ENCODE data around the gene AP3S2.

The AP3S2 gene

DNA sequence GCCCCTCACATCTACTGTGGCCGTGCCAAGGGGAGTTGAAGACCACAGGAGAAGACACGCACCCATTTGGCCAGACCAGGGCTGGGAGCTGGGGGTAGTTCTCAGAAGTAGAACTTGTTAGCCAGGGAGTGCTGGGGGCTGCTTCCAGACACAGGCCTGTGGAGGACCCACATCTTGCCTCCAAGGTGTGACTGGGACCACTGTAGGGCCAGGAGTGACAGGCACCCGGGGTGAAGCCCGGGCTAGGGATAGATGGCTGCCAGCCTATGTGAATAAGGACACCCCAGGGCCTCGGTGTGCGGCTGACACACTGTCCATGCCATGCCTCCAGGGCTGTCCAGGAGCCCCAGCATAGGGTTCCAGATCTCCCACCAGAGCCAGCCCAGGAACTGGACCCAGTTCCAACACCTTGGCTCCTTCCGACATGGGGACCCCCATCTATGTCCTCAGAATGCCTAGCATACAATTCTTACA, 80.9 kb downstream of the AP3S2 start:
- DNase-seq = no peak

DNA sequence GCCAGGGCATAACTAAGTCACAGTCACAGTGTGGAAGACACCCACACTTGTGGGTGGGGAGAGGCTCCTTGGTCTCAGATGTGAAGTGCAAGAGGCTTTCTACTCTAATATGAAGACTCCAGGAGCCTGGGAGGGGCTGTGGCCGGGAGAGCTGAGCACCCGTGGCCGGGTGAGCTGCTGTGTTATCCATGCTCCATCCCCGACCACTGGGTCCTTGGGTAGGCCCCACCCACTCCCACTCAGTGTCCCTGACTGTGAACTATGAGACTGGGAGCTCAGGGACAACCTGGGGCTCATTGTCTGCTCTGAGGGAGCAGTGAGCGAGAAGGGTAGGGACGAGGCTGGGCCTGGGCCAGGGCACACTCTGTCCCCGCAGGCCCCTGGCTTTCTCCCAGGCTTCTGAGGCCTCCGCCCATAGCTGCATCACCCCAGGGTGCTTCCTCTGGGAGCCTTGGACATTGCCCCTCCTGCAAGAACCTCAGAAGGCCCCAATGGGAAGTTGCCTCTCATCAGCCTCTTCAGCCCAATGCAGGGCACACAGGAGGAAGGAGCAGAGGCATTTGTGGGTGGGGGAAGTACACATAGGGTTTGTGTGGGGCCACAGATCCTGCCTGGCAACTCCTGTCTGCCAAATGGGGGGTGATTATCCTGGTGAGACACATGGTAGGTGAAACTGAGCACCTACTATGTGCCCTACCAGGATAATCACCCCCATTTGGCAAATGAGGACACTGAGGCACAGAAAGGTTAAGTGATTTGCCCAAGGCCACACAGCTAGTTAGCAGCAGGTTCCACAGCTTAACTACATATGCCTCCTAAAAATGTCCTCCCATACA, 81.6 kb downstream of the AP3S2 start:
- DNase-seq = no peak

- no peak for DNase-seq
These were observed 83.0 kb downstream of the AP3S2 start for GRCh38 chr15:89810837-89811236.

GRCh38 chr15:89809787-89810148, 84.0 kb downstream of the AP3S2 start:
- DNase-seq = no peak

GRCh38 chr15:89809093-89809786, 84.6 kb downstream of the AP3S2 start:
- no peak for DNase-seq

- DNase-seq = no peak
These were observed 85.5 kb downstream of the AP3S2 start for GRCh38 chr15:89808160-89808870.

DNA sequence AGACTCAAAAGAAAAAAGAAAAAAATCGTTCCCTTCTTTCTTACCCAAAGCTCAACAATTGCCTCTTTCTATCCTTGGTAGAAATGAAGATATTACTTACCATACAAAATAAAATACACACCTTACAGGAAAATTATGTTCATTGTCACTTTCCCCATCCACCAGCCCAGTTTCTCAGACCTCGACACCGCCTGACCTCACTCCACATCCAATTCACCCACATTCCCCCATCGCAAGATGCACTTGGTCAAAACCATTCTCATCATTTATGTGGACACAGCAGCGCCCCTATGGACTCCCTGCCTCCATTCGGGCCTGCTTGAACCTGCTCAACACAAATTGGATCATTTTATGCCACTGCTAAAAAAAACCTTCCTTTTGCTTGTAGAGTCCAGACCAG, 86.1 kb downstream of the AP3S2 start:
- DNase-seq = no peak

- DNase-seq = no peak
These were observed 86.9 kb downstream of the AP3S2 start for GRCh38 chr15:89806559-89807550.

DNA sequence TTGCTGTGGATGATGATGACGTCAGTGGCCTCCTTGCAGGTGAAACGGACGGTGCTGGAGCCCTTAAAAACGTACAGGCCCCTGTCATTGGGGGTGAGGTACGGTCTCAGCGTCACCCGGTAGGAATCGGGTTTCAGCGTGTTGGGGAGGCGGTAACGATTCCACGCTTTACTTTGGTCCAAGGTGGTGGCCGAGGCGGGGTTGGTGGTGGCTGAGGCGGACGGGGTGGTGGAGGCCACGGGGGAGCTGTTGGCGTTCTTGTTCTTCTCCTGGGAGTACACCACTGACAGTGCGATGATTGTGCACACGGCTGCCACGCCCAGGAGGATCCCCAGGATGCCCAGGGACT, 87.6 kb downstream of the AP3S2 start:
- no peak for DNase-seq

DNA sequence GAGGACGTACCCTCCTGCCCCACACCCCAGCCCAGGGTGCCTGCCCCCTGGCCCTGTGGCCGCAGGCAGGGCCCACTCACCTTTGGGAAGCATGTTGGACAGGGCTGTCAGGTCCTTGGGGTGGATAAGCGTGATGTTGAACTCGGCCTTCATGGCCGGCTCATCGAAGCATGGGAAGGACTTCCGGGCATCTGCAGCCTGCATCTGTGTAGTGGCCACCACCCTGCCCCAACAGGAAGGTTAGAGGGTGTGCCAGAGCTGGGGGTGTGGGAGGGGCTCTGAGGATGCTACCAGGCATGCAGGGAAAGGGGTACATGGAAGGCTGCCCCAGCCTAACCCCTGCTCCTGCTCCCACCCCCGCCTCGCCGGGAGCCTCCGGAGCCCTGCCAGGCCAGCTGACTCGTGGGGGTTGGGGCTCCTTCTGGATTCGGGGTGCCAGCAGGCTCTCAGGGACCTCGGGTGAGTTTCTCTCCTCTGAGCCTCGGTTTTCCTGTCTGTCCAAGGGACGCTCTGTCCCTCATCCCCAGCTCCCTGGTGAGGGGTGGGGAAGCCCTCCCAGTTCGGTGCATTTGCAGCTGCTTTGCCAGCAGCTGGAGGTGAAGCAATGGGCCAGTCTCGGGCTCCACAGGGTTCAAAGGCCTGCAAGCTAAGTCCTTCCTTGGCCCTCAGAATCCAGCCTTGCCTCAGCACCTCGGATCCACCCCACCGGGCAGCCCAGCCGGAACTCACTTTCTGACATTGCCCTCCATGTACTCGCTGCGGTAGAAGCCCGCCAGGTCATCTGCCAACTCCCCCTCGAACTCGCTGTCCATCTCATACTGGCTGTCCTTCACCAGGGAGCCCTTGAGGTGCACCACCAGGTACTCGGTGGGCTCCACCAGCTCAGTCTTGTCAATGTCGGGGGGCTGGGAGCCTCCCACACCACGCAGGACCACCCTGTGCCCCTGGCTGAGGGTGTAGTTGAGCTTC, 88.3 kb downstream of the AP3S2 start:
- no peak for DNase-seq

DNA sequence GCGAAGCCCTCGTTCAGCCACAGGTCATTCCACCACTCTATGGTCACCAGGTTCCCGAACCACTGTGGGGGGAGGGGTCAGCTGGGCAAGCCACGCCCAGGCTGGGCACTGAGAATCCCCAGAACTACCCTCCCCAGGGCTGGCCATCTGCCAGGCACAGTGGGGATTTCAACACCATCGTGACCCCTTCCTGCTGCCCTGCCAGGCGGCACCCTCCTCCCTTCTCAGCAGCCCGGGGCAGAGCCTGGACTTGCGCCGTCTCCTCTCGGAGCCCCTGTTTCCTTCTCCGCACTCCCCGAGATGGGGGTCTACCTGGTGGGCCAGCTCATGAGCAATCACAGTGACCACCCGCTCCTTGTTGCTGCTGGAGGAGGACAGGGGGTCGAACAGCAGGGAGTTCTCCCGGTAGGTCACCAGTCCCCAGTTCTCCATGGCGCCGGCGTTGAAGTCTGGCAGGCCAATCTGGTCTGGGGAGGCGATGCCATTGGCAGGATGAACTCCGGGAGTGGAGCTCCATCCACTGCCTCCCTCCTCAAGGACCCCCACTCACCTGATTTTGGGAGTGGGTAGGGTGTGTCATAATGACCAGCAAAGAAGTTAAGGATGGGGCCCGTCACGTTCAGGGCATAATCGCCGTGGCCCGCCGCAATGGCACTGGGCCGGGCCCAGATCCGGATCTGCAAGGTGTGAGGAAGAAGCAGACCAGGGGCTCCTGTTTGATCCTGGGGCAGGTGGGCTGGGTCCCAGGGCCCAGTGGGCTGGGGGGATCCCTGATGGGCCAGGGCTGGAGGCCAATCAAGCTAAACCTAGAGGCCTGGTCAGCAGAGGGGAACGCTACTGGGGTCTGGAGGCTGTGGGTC, 89.6 kb downstream of the AP3S2 start:
- DNase-seq = no peak

- no peak for DNase-seq
These were observed 90.6 kb downstream of the AP3S2 start for GRCh38 chr15:89802986-89803824.

DNA sequence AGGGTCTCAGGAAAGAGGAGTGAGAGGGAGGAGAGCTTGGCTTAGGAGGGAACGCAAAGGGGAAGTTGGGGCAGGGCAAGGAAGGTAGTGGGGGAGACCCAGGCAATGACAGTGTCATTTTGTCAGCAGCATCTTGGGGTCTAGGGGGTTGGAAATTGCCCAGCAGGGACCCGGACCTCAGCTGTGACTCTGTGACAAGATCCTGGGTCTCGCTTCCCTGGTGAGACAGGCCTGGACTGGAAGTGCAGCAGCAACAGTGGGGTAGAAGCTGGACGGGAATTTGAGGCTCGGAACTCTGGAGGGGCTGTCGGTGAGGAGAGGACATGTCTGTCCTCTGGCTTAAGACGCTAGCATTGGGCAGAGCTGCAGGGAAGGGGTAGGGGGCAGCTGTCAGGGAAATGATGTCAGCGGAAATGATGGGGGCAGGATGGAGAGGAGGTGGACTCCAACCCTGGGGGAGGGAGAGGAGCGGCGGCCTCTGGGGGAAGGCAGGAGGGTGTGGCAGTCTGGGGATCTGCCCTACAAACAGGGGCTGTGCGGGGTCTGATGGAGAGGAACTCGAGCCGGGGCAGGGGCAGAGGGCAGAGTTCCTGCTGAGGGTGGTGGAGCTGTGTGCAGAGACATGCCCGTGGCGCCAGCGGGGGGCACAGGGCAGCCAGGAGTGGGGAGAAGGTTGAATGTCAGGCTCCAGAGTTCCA, 91.4 kb downstream of the AP3S2 start:
- DNase-seq = no peak

DNA sequence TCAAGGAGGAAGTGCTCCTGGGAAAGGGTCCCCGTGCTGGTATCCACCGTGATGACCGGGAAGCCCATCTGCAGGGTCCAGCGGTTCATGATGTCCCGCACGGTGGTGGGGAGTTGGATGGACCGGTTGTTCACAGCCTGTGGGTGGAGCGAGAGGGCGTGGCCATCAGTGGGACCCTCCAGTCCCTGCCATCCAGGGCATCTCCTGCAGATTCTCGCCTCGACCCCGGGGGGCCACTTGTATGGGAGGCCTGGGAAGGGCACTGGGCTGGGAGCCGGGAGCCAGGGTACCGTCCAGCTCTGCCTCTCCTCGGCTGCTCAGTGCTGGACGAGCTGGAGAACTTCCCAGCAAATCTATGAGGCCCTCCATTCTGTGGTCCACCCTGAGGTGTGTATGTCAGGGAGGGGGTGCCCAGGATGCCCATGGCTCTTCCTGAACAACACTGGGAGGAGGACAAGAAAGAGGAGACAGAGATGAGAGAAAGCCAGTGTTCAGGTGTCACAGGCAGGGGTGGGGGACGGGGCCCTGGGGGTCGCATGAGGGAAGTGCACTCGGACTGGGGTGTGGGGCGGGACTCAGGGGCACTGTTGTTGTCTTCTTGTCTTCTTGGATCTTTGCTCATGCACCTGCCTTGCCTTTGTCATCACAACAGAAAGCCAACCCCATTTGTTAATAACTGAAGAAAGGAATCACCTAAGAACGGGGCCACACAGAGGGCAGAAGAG, 92.2 kb downstream of the AP3S2 start:
- no peak for DNase-seq

DNA sequence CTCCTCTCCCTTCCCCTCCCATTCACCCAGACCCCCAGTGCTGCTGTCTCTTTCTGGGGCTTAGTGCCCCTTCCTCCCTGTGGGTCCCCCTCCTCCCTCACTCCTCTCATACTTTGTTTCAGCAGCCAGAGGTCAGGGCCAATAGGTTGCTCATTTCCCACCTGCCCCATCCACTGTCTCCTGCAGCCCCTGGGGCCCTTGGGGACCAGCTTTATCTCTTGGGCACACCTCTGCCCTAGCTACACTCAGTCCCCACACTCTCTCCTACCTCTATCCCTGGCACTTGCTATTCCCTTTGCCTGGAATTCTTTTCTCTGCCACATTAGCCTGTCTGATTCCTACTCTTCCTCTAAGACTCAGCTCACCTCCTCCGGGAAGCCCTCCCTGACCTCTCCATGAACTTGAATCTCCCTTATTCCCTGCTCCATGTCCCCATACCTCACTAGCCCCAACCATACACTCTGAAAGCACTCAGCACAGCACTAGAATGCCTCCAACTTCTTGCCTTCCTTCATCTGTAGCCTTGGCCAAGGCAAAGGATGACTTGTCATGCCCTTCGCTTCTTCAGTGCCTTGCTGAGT, 93.8 kb downstream of the AP3S2 start:
- no peak for DNase-seq

- no peak for DNase-seq
These were observed 94.5 kb downstream of the AP3S2 start for GRCh38 chr15:89799011-89799911.

Data from NCI-H510A (cell line).